Esophagus (tissue), 2 donors: ENCODE measurements around the gene NDP. TPM values are rescaled to one million over a fixed set of nuclear protein-coding genes. Genes with fewer than 3 reads are reported as not detected.

Experiments
- H3K27ac ChIP-seq, 2 donors: one replicate each; pipeline ENCODE4 v1.5.1; 2013; ENCODE audit warnings: low read depth in 2 of 2, mild to moderate bottlenecking in 2 of 2, inconsistent platforms in 1 of 2, low read length in 1 of 2, moderate library complexity in 1 of 2
- H3K27me3 ChIP-seq, 2 donors: one replicate each; pipeline ENCODE4 v1.6.1; 2013; ENCODE audit warnings: low read length in 2 of 2, control low read depth in 1 of 2, mild to moderate bottlenecking in 1 of 2; ENCODE audit not compliant: insufficient read depth in 2 of 2, control insufficient read depth in 1 of 2
- H3K36me3 ChIP-seq, 2 donors: one replicate each; pipeline ENCODE4 v1.6.1; 2013; ENCODE audit warnings: low read length in 1 of 2; ENCODE audit not compliant: control insufficient read depth in 2 of 2, insufficient read depth in 2 of 2
- H3K4me1 ChIP-seq, 2 donors: one replicate each; pipeline ENCODE4 v1.6.1; 2013; ENCODE audit warnings: low read length in 1 of 2; ENCODE audit not compliant: control insufficient read depth in 2 of 2, insufficient read depth in 2 of 2
- H3K4me3 ChIP-seq, 2 donors: one replicate each; pipeline ENCODE4 v1.5.1; 2013; ENCODE audit warnings: low read length in 2 of 2, mild to moderate bottlenecking in 2 of 2, low read depth in 1 of 2, moderate library complexity in 1 of 2
- H3K9me3 ChIP-seq, 2 donors: one replicate each; pipeline ENCODE4 v1.6.1; 2013; ENCODE audit warnings: mild to moderate bottlenecking in 2 of 2, low read depth in 1 of 2, low read length in 1 of 2, moderate library complexity in 1 of 2; ENCODE audit not compliant: control insufficient read depth in 2 of 2, insufficient read depth in 1 of 2
- WGBS, 2 donors: extraction: QIAGEN DNeasy Blood & Tissue Kit; methylation state at CpG; one replicate each; pipeline ENCODE4 v1.1.7; 2013; 5-methylcytosine and 5-hydroxymethylcytosine counted together
- polyA plus RNA-seq, 2 donors: library from polyadenylated mRNA; stranded (reverse); fragments of 200-250 nt; gene quantifications; one replicate each; pipeline ENCODE4 v1.2.3, GENCODE V29; 2013
- donor health status: healthy with polysubstance abuse.
- donor health status: Bipolar disorder and iron deficiency.

NDP gene
- polyA plus RNA-seq, 2 donors: 0.01 TPM; not detected in 1

DNA sequence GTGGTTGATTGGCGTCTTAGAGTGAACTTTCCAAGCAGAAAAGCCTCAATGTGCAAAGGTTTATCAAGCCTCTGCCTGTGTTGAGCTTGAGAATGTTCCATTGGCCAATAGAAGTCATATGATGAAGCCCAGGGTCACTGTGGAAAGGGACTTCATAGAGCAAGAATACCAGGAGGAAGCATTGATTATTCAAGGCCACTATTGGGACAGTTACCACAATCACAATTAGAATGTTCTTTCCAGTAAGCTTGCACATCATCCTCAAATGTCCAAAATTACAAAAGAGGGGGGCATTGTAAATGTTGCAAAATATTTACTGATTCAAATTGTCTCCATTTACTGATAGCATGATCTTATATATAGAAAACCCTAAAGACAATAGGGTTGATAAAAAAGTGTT is 32.9 kb upstream of the NDP start:
- Histone ChIP-seq H3K36me3 (no peaks in the 10 kb centered on the region), H3K9me3 (no peaks in the 10 kb centered on the region), H3K4me1 (no peaks in the 10 kb centered on the region), H3K27me3 (peaks cover 0 to 3% of the 10 kb centered on the region in 2 donors), H3K4me3 (no peak overlapping the region), H3K27ac (no peak overlapping the region)
- WGBS, 2 donors: 65 to 95% methylated on average over 1 of the region's 1 CpG

DNA sequence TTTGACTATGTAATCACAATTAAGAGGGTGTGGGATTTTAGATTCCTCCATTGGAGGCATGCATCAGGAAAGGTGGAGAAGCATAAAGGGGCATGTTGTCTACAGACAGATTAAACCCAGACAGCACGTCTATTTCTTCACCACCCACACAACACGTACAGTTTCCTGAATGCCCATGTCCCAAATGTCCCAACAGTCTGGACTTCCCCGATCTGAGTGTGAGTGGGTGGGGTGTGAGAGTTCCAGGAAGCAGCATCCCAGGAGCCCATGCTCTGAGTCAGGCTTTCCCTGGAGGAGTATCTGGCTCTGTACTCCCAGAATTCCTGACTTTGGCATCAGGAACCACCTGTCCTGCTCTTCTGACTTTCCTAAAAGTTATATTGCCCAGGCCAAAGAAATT is 30.8 kb upstream of the NDP start:
- Histone ChIP-seq H3K27me3 (peaks cover 0 to 4% of the 10 kb centered on the region in 2 donors), H3K27ac (no peak overlapping the region), H3K36me3 (no peaks in the 10 kb centered on the region), H3K4me3 (no peak overlapping the region), H3K9me3 (no peaks in the 10 kb centered on the region), H3K4me1 (no peaks in the 10 kb centered on the region)
- WGBS, 2 donors: 54% methylated on average over 3 of the region's 3 CpGs

- Histone ChIP-seq H3K27ac (no peak overlapping the region), H3K4me3 (no peak overlapping the region), H3K27me3 (peaks cover 0 to 5% of the 10 kb centered on the region in 2 donors), H3K36me3 (no peaks in the 10 kb centered on the region), H3K4me1 (no peaks in the 10 kb centered on the region), H3K9me3 (no peaks in the 10 kb centered on the region)
- WGBS, 2 donors: 69 to 81% methylated on average over 1 of the region's 1 CpG
These were observed 29.4 kb upstream of the NDP start for GRCh38 chrX:44002567-44002966.

GRCh38 chrX:43998374-43998773 is 25.2 kb upstream of the NDP start:
- Histone ChIP-seq H3K27ac (no peak overlapping the region), H3K4me1 (no peaks in the 10 kb centered on the region), H3K36me3 (no peaks in the 10 kb centered on the region), H3K4me3 (no peak overlapping the region), H3K27me3 (peaks cover 0 to 5% of the 10 kb centered on the region in 2 donors), H3K9me3 (no peaks in the 10 kb centered on the region)
- WGBS, 2 donors: 73 to 74% methylated on average over 1 of the region's 1 CpG

DNA sequence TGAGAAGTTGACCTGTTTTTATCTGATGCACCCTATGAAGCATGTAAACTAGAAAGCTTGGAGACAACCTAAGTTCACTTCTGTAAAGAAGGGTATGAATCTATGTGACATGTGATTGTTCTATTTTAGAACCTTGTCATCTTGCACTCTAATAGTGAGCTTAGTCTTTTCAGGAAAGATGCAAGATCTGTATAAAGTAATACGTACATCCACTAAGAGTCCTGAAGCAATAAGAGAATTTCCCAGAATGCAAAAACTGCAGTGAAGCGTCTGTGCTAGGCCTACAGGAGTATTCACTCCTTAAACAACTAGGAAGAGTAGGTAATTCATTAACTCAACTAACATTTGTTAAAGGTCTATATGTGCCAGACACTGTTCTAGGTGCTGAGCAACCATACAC is 23.3 kb upstream of the NDP start:
- H3K27ac ChIP-seq: no peak overlapping the region
- no peaks in the 10 kb centered on the region for H3K9me3 ChIP-seq
- no peaks in the 10 kb centered on the region for H3K36me3 ChIP-seq
- no peaks in the 10 kb centered on the region for H3K4me1 ChIP-seq
- H3K27me3 ChIP-seq: peaks cover 0 to 2% of the 10 kb centered on the region in 2 donors
- H3K4me3 ChIP-seq: no peak overlapping the region
- WGBS, 2 donors: 78 to 97% methylated on average over 2 of the region's 2 CpGs

DNA sequence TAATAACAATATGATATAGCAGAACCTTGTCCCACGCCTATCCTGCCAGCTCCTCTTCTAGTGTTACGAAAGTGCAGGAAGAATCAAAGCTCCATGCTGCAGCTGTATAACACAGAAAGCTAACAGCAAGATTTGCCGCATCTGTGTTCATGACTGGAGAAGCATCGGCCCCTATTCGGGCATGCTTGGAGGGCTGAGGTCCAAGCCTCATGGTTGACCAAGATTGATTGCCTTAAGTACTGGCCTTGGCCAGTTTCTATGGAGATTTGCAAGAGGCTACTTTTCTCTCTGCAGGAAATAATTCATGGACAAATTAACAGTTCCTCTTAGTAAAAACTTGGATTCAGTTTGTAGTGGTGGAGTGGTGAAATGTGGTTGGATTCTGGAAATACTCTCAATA is 12.9 kb upstream of the NDP start:
- Histone ChIP-seq H3K36me3 (no peaks in the 10 kb centered on the region), H3K9me3 (no peaks in the 10 kb centered on the region), H3K4me3 (no peak overlapping the region), H3K4me1 (no peaks in the 10 kb centered on the region), H3K27me3 (no peaks in the 10 kb centered on the region), H3K27ac (no peak overlapping the region)
- WGBS, 2 donors: 75 to 79% methylated on average over 5 of the region's 5 CpGs

GRCh38 chrX:43985511-43985910 is 12.3 kb upstream of the NDP start:
- Histone ChIP-seq H3K4me3 (no peak overlapping the region), H3K4me1 (no peaks in the 10 kb centered on the region), H3K27me3 (no peaks in the 10 kb centered on the region), H3K27ac (no peak overlapping the region), H3K9me3 (no peaks in the 10 kb centered on the region), H3K36me3 (no peaks in the 10 kb centered on the region)
- WGBS, 2 donors: 86 to 90% methylated on average over 2 of the region's 2 CpGs

DNA sequence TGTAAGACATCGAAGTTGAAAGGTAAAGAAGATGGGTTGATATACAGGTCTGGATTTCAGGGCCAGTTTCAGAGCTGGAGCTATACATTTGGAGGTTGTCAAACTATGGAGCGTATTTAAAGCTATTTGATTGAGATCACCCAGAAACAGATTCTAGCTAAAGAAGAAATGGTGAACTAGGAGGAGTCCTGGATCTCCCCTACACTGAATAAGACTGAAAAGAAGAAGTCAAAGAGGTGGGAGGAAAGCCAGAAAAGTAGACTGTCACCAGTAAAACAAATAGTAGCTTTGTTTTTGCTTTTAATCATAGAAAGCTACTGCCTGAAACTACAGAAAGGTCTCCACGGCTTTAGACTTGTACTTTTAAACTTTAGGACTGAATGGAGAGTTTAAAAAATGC is 5.0 kb upstream of the NDP start:
- H3K27me3 ChIP-seq: no peaks in the 10 kb centered on the region
- no peaks in the 10 kb centered on the region for H3K9me3 ChIP-seq
- no peak overlapping the region for H3K4me3 ChIP-seq
- H3K27ac ChIP-seq: no peak overlapping the region
- no peaks in the 10 kb centered on the region for H3K36me3 ChIP-seq
- WGBS, 2 donors: 65 to 85% methylated on average over 3 of the region's 3 CpGs
- H3K4me1 ChIP-seq: no peaks in the 10 kb centered on the region

DNA sequence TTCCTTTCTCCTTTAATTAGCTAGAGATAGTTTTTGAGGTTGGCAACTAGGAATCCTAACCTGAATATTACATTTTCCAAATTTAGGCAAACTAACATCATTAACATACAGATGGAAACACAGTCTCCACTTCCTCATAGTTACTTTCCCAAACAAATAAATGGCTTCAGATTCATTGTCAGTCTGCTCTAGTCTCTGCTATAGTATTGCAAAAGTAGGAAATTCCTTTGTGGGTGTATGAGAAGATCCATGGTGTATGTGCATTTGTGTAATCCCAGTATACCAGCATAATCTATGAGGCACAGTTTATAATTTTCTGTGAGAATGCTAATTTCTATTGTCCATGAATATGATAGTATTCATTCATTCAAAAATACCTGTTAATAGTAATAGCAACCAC is 3.0 kb upstream of the NDP start:
- Histone ChIP-seq H3K36me3 (no peaks in the 10 kb centered on the region), H3K4me1 (peaks cover 0 to 3% of the 10 kb centered on the region in 2 donors), H3K27ac (no peak overlapping the region), H3K4me3 (no peak overlapping the region), H3K9me3 (no peaks in the 10 kb centered on the region), H3K27me3 (no peaks in the 10 kb centered on the region)

GRCh38 chrX:43975796-43976195 is 2.6 kb upstream of the NDP start:
- no peak overlapping the region for H3K27ac ChIP-seq
- 67 to 89% methylated on average over 5 of the region's 5 CpGs for WGBS, 2 donors
- H3K9me3 ChIP-seq: no peaks in the 10 kb centered on the region
- peaks cover 0 to 3% of the 10 kb centered on the region in 2 donors for H3K4me1 ChIP-seq
- no peaks in the 10 kb centered on the region for H3K36me3 ChIP-seq
- H3K27me3 ChIP-seq: no peaks in the 10 kb centered on the region
- no peak overlapping the region for H3K4me3 ChIP-seq
